Measurements from ENCODE around the gene MCUR1. TPM values are rescaled to one million over a fixed set of nuclear protein-coding genes. Genes with fewer than 3 reads are reported as not detected.
A peak's percentile ranks its signal among the peaks of the same experiment; 100 is the strongest.
"Not testable (repeated sequence)": the region's sequence is repeated elsewhere in the genome, so short reads cannot be mapped to it uniquely, and the experiment has no call there.

MCUR1 gene
- polyA plus RNA-seq: 1 to 10 TPM; 6.2 to 9.7 (median 7.2) TPM

- peak within 1 kb of the TSS; percentile 29 for H3K27ac ChIP-seq (ENCODE audit: low read depth, low read length)
- WGBS, 3 donors: 0 to 1% (median 0%) methylated on average over 47 to 79 of the region's 81 CpGs
These were observed at the start of gene MCUR1 for GRCh38 chr6:13814176-13814937. MCUR1 (minus strand) TSS chr6:13814557; CDS start chr6:13814429, 128 bp downstream.

DNA sequence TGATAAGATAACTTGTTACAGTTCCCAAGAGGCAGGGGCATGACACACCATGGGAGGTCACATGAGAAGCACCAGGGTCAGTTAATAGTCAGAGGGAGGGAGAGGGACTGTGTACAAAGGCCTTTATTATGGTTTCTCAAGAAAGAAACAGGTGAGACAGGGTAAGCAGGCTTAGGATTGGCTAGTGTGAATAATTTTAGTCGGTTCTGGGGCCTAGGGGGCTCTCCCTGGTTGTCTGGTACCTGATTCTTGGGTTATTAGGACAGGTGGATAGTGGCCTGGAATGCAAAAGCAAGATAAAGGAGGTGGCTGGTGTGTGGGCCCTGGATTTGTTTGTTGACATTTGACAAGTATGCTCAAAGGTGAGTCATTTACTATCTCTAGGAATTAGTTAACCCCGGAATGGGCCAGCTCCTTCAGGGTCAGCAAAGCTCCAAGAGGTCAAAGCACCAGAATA, 49.4 kb upstream of the MCUR1 start:
- WGBS, 3 donors: 32 to 67% (median 58%) methylated on average over 2 of the region's 2 CpGs
- H3K27ac ChIP-seq (ENCODE audit: low read depth, low read length): no peak overlapping the region

GRCh38 chr6:13860556-13861185, 46.3 kb upstream of the MCUR1 start:
- H3K27ac ChIP-seq (ENCODE audit: low read depth, low read length): not testable (repeated sequence)
- 91 to 97% (median 94%) methylated on average over 3 of the region's 3 CpGs for WGBS, 3 donors

GRCh38 chr6:13859871-13860555, 45.7 kb upstream of the MCUR1 start:
- H3K27ac ChIP-seq (ENCODE audit: low read depth, low read length): no peak overlapping the region
- WGBS, 3 donors: 19 to 31% (median 23%) methylated on average over 64 to 66 of the region's 66 CpGs

- 89 to 97% (median 89%) methylated on average over 33 to 34 of the region's 34 CpGs for WGBS, 3 donors
- H3K27ac ChIP-seq (ENCODE audit: low read depth, low read length): no peak overlapping the region
These were observed 40.4 kb upstream of the MCUR1 start for GRCh38 chr6:13854716-13855250.

GRCh38 chr6:13853871-13854270, 39.5 kb upstream of the MCUR1 start:
- WGBS, 3 donors: 79 to 94% (median 89%) methylated on average over 4 to 5 of the region's 5 CpGs
- H3K27ac ChIP-seq (ENCODE audit: low read depth, low read length): no peak overlapping the region

DNA sequence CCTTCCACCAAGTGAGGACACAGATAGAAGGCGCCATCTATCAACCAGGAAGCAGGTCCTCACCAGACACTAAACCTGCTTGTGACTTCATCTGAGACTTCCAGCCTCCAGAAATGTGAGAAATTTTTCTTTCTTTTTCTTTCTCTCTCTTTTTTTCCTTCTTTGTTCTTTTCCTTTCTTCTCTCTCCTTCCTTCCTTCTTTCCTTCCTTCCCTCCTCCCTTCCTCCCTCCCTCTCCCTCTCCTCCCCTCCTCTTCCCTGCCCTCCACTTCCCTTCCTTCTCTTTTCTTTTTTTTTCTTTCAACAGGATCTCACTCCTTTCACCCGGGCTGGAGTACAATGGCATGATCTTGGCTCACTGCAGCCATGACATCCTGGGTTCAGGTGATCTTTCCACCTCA, 37.4 kb upstream of the MCUR1 start:
- 73 to 82% (median 81%) methylated on average over 2 of the region's 2 CpGs for WGBS, 3 donors
- no peak overlapping the region for H3K27ac ChIP-seq (ENCODE audit: low read depth, low read length)

GRCh38 chr6:13851330-13851729, 37.0 kb upstream of the MCUR1 start:
- no peak overlapping the region for H3K27ac ChIP-seq (ENCODE audit: low read depth, low read length)
- 91 to 98% (median 93%) methylated on average over 3 of the region's 3 CpGs for WGBS, 3 donors

- H3K27ac ChIP-seq (ENCODE audit: low read depth, low read length): not testable (repeated sequence)
- WGBS, 3 donors: 88 to 95% (median 93%) methylated on average over 5 of the region's 5 CpGs
These were observed 36.3 kb upstream of the MCUR1 start for GRCh38 chr6:13850690-13851089.

DNA sequence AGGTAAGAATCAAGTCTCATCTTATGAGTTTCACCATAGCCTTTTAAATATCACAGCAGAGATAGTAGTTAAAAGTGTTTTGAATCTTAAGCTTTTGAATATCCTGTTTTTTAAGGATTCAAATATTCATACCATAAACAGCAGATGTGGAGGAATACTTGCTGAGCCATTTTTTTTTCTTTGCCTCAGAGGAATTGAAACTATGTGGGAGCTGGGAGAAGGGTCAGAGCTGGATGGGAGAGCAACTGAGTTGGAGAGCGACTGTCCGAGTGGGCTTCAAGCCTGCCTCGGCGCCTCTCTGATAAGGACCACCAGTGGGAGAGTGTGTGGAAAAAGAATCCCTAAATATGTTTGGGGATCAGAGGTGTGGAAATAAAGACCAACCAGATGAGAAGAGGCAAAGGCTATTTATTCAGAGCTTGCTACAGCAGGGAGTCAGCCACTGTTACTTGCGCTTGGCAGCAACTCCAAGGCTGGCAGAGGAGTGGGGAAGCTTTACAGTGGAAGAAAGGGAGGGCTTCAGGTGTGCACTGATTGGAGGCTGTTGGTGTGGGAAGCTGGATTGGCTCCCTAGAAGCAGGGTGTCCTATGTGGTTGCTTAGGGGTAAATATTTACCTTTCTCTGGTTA, 34.3 kb upstream of the MCUR1 start:
- WGBS, 3 donors: 44 to 70% (median 57%) methylated on average over 5 of the region's 5 CpGs
- no peak overlapping the region for H3K27ac ChIP-seq (ENCODE audit: low read depth, low read length)

GRCh38 chr6:13847326-13848050, 33.1 kb upstream of the MCUR1 start:
- no peak overlapping the region for H3K27ac ChIP-seq (ENCODE audit: low read depth, low read length)
- WGBS, 3 donors: 71 to 76% (median 75%) methylated on average over 11 of the region's 11 CpGs

GRCh38 chr6:13846841-13847240, 32.5 kb upstream of the MCUR1 start:
- no peak overlapping the region for H3K27ac ChIP-seq (ENCODE audit: low read depth, low read length)
- 75 to 88% (median 81%) methylated on average over 13 of the region's 13 CpGs for WGBS, 3 donors

GRCh38 chr6:13841936-13842335, 27.6 kb upstream of the MCUR1 start:
- H3K27ac ChIP-seq (ENCODE audit: low read depth, low read length): no peak overlapping the region
- 72 to 89% (median 88%) methylated on average over 5 of the region's 5 CpGs for WGBS, 3 donors

DNA sequence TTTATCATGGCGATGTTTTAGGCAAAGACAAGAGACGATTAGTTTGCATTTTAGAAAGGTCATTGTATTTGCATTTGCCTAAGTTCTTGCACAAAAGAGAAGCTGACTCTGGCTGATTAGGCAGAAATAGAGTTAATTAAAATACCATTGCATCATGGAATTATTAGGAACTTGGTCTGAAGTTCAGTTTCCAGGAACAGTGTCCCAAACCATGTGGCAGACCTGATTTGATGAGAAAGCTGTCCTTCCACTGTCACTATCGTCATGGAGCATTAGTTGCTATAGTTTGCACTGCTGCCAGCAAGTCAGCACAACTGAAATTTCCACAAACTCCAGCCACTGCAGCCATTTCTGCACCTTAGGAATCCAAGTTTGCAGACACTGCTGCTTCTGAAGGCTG, 24.3 kb upstream of the MCUR1 start:
- WGBS, 3 donors: 40 to 74% (median 66%) methylated on average over 3 of the region's 3 CpGs
- H3K27ac ChIP-seq (ENCODE audit: low read depth, low read length): no peak overlapping the region

DNA sequence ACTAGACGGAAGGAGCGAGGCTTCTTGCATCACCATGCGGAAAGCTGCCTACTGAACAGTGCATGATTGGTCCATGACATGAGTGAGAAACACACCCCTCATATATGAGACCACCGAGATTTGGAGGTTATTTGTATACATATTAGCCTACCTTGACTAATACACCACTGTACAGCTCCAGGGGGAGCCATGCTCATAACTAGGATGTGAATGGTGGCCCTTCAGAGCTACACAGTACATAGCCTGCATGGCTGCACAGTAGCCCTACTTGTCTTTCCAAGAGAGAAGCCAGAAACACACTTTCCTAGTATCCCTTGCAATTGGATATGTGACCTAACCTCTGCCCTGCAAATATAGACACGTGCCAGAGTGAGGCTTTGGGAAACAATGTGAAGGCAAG, 21.8 kb upstream of the MCUR1 start:
- WGBS, 3 donors: 76 to 90% (median 87%) methylated on average over 5 of the region's 5 CpGs
- no peak overlapping the region for H3K27ac ChIP-seq (ENCODE audit: low read depth, low read length)

DNA sequence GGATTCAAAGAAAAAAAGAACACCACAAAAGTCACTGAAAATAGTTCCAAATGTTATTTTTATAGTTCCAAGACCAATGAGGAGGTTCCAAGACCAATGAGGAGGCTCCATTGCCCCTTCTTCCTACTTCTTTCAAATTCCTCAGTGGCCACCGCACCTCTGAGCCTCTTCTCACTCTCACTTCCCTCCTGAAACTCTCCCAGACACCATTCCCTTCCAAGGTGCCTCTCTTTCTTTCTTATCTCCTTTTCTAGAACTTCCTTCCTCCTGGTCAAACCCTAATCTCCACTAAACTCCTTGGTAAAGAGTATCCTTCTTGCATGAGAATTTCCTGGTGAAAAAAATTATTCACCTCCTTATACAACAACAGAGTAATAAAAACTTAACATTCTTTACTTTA, 20.4 kb upstream of the MCUR1 start:
- H3K27ac ChIP-seq (ENCODE audit: low read depth, low read length): no peak overlapping the region
- 27 to 56% (median 42%) methylated on average over 1 of the region's 1 CpG for WGBS, 3 donors

DNA sequence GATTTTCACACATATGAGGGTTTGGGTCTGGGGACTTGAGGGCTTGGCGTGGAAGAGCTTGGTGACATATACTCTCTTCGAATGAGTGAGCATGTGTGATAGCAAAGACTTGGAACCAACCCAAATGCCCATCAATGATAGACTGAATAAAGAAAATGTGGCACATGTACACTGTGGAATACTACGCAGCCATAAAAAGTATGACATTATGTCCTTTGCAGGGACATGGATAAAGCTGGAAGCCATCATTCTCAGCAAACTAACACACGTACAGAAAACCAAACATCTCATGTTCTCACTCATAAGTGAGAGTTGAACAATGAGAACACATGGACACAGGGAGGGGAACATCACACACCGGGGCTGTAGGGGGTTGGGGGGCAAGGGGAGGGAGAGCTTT, 19.7 kb upstream of the MCUR1 start:
- WGBS, 3 donors: 60 to 95% (median 71%) methylated on average over 5 of the region's 5 CpGs
- H3K27ac ChIP-seq (ENCODE audit: low read depth, low read length): not testable (repeated sequence)

GRCh38 chr6:13832778-13833177, 18.4 kb upstream of the MCUR1 start:
- no peak overlapping the region for H3K27ac ChIP-seq (ENCODE audit: low read depth, low read length)
- WGBS, 3 donors: 83 to 93% (median 84%) methylated on average over 1 of the region's 1 CpG

Measured in adipose tissue (tissue), 3 donors.